Upper lobe of right lung (tissue), 1 donor: ENCODE results near the gene VAV3. TPM values are rescaled to one million over a fixed set of nuclear protein-coding genes. Genes with fewer than 3 reads are reported as not detected.

Experiments used
- ATAC-seq: fragments of 200-7000 bp; cut with Tn5 transposase; one replicate; pipeline ENCODE4 v1.9.1; 2020; ENCODE audit warnings: mild to moderate bottlenecking, moderate library complexity
- DNase-seq: peaks from one replicate; pipeline ENCODE4 v3.0.0-alpha.2; 2020
- H3K27ac ChIP-seq: fragments of 200-600 bp; one replicate; pipeline ENCODE4 v1.8.0; 2022
- H3K27me3 ChIP-seq: fragments of 200-600 bp; one replicate; pipeline ENCODE4 v1.8.0; 2022; ENCODE audit warnings: mild to moderate bottlenecking
- H3K36me3 ChIP-seq: fragments of 200-600 bp; one replicate; pipeline ENCODE4 v1.8.0; 2022
- H3K4me1 ChIP-seq: fragments of 200-600 bp; one replicate; pipeline ENCODE4 v1.8.0; 2022
- H3K4me3 ChIP-seq: fragments of 200-600 bp; one replicate; pipeline ENCODE4 v1.8.0; 2022; ENCODE audit warnings: mild to moderate bottlenecking
- H3K9me3 ChIP-seq: fragments of 200-600 bp; one replicate; pipeline ENCODE4 v1.8.0; 2022
- CTCF ChIP-seq: fragments of 200-600 bp; IDR thresholded peaks from one replicate; pipeline ENCODE4 v1.8.0; 2022; ENCODE audit warnings: antibody characterized with exemption
- intact Hi-C: fragments of 100-400 bp; cut with DNase I; formaldehyde crosslinking; loops from one replicate; pipeline ENCODE4 v1.11.0; 2022
- total RNA-seq: library from RNA; stranded (reverse); fragmentation: NEBNext Ultra II Directional; extraction: Animal tissue kit (Norgen Biotek cat#: 25700); gene quantifications from one replicate; pipeline ENCODE4 v1.2.1, GENCODE V29; 2021
- donor health status: DM: no; HTN: yes; CAD: no; lungs with severe emphysema.

Gene VAV3
- total RNA-seq, 1 donor from 2014 or later, result 8.5 TPM

- H3K27ac ChIP-seq, result no peak overlapping the region
- intact Hi-C loops, result no loop called here
- ATAC-seq, result no peak
- H3K9me3 ChIP-seq, result no peaks in the 10 kb centered on the region
- H3K4me1 ChIP-seq, result no peaks in the 10 kb centered on the region
- TF ChIP-seq CTCF, result no peak
- no peaks in the 10 kb centered on the region for H3K36me3 ChIP-seq
- no peak for DNase-seq
- H3K4me3 ChIP-seq, result no peak overlapping the region
- H3K27me3 ChIP-seq, result no peaks in the 10 kb centered on the region
Observed at GRCh38 chr1:107979088-107979487, 14.1 kb upstream of the VAV3 start.

GRCh38 chr1:107976836-107977235 lies 11.9 kb upstream of the VAV3 start:
- H3K27ac ChIP-seq, result no peak overlapping the region
- no peaks in the 10 kb centered on the region for H3K9me3 ChIP-seq
- no peak overlapping the region for H3K4me3 ChIP-seq
- no peaks in the 10 kb centered on the region for H3K4me1 ChIP-seq
- no peaks in the 10 kb centered on the region for H3K27me3 ChIP-seq
- no peaks in the 10 kb centered on the region for H3K36me3 ChIP-seq
- intact Hi-C loops, result no loop called here
- ATAC-seq (no peak), DNase-seq (no peak)
- no peak for TF ChIP-seq CTCF

- no peak for DNase-seq
- ATAC-seq, result no peak
- intact Hi-C loops, result no loop called here
- Histone ChIP-seq H3K4me1 (no peaks in the 10 kb centered on the region), H3K27ac (no peak overlapping the region), H3K36me3 (no peaks in the 10 kb centered on the region), H3K27me3 (no peaks in the 10 kb centered on the region), H3K9me3 (no peaks in the 10 kb centered on the region), H3K4me3 (no peak overlapping the region)
- no peak for TF ChIP-seq CTCF
Observed at GRCh38 chr1:107976431-107976830, 11.5 kb upstream of the VAV3 start.

- DNase-seq (no peak), ATAC-seq (no peak)
- H3K36me3 ChIP-seq, result no peaks in the 10 kb centered on the region
- no peaks in the 10 kb centered on the region for H3K9me3 ChIP-seq
- intact Hi-C loops, result no loop called here
- no peaks in the 10 kb centered on the region for H3K27me3 ChIP-seq
- no peak overlapping the region for H3K27ac ChIP-seq
- H3K4me1 ChIP-seq, result no peaks in the 10 kb centered on the region
- no peak for TF ChIP-seq CTCF
- H3K4me3 ChIP-seq, result no peak overlapping the region
Observed at GRCh38 chr1:107975851-107976250, 10.9 kb upstream of the VAV3 start.

GRCh38 chr1:107974090-107974489 lies 9.1 kb upstream of the VAV3 start:
- ATAC-seq, result no peak

More at GRCh38 chr1:107974090-107974489, 9.1 kb upstream of the VAV3 start:
- no peaks in the 10 kb centered on the region for H3K9me3 ChIP-seq
- no peak overlapping the region for H3K4me3 ChIP-seq
- no peaks in the 10 kb centered on the region for H3K27me3 ChIP-seq
- no peak for TF ChIP-seq CTCF
- intact Hi-C loops, result no loop called here
- DNase-seq, result no peak
- no peak overlapping the region for H3K27ac ChIP-seq
- H3K36me3 ChIP-seq, result no peaks in the 10 kb centered on the region
- no peaks in the 10 kb centered on the region for H3K4me1 ChIP-seq
